NCI-H1436 (cell line): Measurements from ENCODE around the gene BCAT1.

Experiments used
- DNase-seq: peaks from one replicate; lab custom pipeline; 2025; lab: John Stamatoyannopoulos, UW

The BCAT1 gene

GRCh38 chr12:24760606-24761378 is 188.1 kb downstream of the BCAT1 start:
- DNase-seq, result no peak

GRCh38 chr12:24760162-24760561 is 188.7 kb downstream of the BCAT1 start:
- DNase-seq, result no peak
